ENCODE results near the gene MGAT3.

DNA sequence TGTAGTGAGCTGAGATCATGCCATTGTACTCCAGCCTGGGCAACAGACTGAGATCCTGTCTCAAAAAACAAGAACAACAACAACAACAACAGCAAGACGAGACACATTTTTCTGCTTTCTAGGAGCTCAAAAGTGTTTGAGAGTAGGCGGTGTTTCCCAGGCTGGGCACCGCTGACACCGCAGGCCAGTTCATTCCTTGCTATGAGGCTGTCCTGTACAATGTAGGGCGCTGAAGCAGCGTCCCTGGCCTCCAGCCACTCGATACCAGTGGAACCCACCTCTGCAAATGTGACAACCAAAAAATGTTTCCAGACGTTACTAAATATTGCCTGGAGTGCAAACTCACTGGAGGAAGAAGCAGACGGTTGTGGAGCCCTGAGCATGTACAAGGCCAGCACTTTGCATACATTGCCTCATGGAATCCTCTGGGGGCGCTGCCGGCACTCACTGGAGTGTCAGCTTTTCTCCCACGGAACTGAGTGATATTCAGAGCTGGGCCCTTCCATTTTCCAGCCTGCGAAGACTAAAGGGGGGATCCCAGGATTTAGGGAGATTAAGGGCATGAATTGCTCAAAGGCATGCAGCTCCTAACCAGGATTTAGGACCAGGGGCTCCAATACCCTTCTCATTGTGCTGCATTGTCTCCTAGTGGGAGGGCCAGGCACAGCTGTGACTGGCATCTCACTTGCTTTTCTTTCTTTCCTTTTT is 39.5 kb downstream of the MGAT3 start:
- TF ChIP-seq HNRNPH1 (optimal IDR thresholded peaks at IDR 0.05; ENCODE audit: low read depth, low read length) (no peak), ZNF263 (CRISPR knock-in tag; IDR thresholded peaks at IDR 0.05; ENCODE audit: borderline replicate concordance) (no peak; the same call in 1 of the 2 replicates), MYNN (IDR thresholded peaks at IDR 0.05) (no peak), MYNN (CRISPR knock-in tag; IDR thresholded peaks at IDR 0.05) (no peak)
